DOHH2 (cell line): ENCODE measurements around the gene PRM3.

Experiments used
- H3F3A ChIP-seq: fragments of 200-600 bp; sonication (generic), shearing (Covaris generic); 2 replicates; pipeline ENCODE4 v1.6.0; 2016; ENCODE audit warnings: antibody characterized with exemption, mild to moderate bottlenecking; ENCODE audit not compliant: control insufficient read depth, insufficient read depth
- H3K27ac ChIP-seq: fragments of 200-600 bp; sonication (generic); 2 replicates; pipeline ENCODE4 v1.5.1; 2014; ENCODE audit warnings: low read depth, mild to moderate bottlenecking, low read length, moderate library complexity
- H3K27me3 ChIP-seq: fragments of 200-600 bp; sonication (generic); 2 replicates; pipeline ENCODE4 v1.6.1; 2014; ENCODE audit warnings: mild to moderate bottlenecking, low read length, mixed read lengths; ENCODE audit not compliant: control insufficient read depth
- H3K36me3 ChIP-seq: fragments of 200-600 bp; sonication (generic); 2 replicates; pipeline ENCODE4 v1.6.1; 2014; ENCODE audit warnings: mild to moderate bottlenecking, low read length, moderate library complexity, mixed read lengths; ENCODE audit not compliant: control insufficient read depth
- H3K4me1 ChIP-seq: fragments of 200-600 bp; sonication (generic); 2 replicates; pipeline ENCODE4 v1.6.1; 2014; ENCODE audit warnings: mild to moderate bottlenecking, low read length, mixed read lengths; ENCODE audit not compliant: control insufficient read depth
- H3K4me2 ChIP-seq: fragments of 200-600 bp; sonication (generic); 2 replicates; pipeline ENCODE4 v1.6.0; 2014; ENCODE audit warnings: mild to moderate bottlenecking, low read length, moderate library complexity
- H3K4me3 ChIP-seq: fragments of 200-600 bp; sonication (generic); 2 replicates; pipeline ENCODE4 v1.5.1; 2014; ENCODE audit warnings: mild to moderate bottlenecking, low read length, mixed read lengths
- H3K79me2 ChIP-seq: fragments of 200-600 bp; sonication (generic); 2 replicates; pipeline ENCODE4 v1.6.1; 2014; ENCODE audit warnings: mild to moderate bottlenecking, low read length, mixed read lengths; ENCODE audit not compliant: control insufficient read depth
- H3K9me2 ChIP-seq: fragments of 200-600 bp; sonication (generic); replicated peaks from 2 replicates; pipeline ENCODE4 v1.6.1; 2014; ENCODE audit warnings: mild to moderate bottlenecking, low read length, mixed read lengths; ENCODE audit not compliant: control insufficient read depth
- H3K9me3 ChIP-seq: fragments of 200-600 bp; sonication (generic); 2 replicates; pipeline ENCODE4 v1.6.1; 2014; ENCODE audit warnings: antibody characterized with exemption, low read length, mixed read lengths; ENCODE audit not compliant: control insufficient read depth, insufficient read depth
- H4K20me1 ChIP-seq: fragments of 200-600 bp; sonication (generic); 2 replicates; pipeline ENCODE4 v1.6.0; 2014; ENCODE audit warnings: low read depth, mild to moderate bottlenecking, antibody characterized with exemption, low read length, moderate library complexity; ENCODE audit not compliant: control insufficient read depth, insufficient read depth
- CTCF ChIP-seq: fragments of 200-600 bp; sonication (generic); IDR thresholded peaks from one replicate; pipeline ENCODE4 v1.5.1; 2014; ENCODE audit warnings: antibody characterized with exemption, mild to moderate bottlenecking, low read depth, low read length; ENCODE audit not compliant: poor library complexity, severe bottlenecking
- EZH2phosphoT487 ChIP-seq: fragments of 200-600 bp; sonication (generic); IDR thresholded peaks from 2 replicates; pipeline ENCODE4 v1.6.1; 2017; ENCODE audit warnings: borderline replicate concordance, mild to moderate bottlenecking, antibody characterized with exemption, low read length, moderate library complexity, mixed read lengths

PRM3 gene

GRCh38 chr16:11245222-11245737, 28.1 kb downstream of the PRM3 start:
- no peak overlapping the region for H3K27ac ChIP-seq
- no peaks in the 10 kb centered on the region for H3K36me3 ChIP-seq
- no peak overlapping the region for H3K4me3 ChIP-seq
- no peaks in the 10 kb centered on the region for H3K9me2 ChIP-seq
- no peaks in the 10 kb centered on the region for H3K79me2 ChIP-seq
- no peaks in the 10 kb centered on the region for H3F3A ChIP-seq
- H3K4me2 ChIP-seq, result no peak overlapping the region
- no peaks in the 10 kb centered on the region; the same call in none of the 2 replicates for H4K20me1 ChIP-seq
- peaks cover 14% of the 10 kb centered on the region for H3K4me1 ChIP-seq
- peaks cover 50% of the 10 kb centered on the region for H3K27me3 ChIP-seq
- no peak for TF ChIP-seq CTCF
- TF ChIP-seq EZH2phosphoT487, result no peak
- H3K9me3 ChIP-seq, result no peaks in the 10 kb centered on the region

GRCh38 chr16:11242658-11243057, 30.8 kb downstream of the PRM3 start:
- H3K4me2 ChIP-seq, result no peak overlapping the region
- peaks cover 4% of the 10 kb centered on the region for H3K4me1 ChIP-seq
- no peaks in the 10 kb centered on the region for H3F3A ChIP-seq
- H3K36me3 ChIP-seq, result no peaks in the 10 kb centered on the region
- H3K27ac ChIP-seq, result no peak overlapping the region
- H3K4me3 ChIP-seq, result no peak overlapping the region
- no peaks in the 10 kb centered on the region for H3K79me2 ChIP-seq
- no peaks in the 10 kb centered on the region; the same call in 1 of the 2 replicates for H4K20me1 ChIP-seq
- no peaks in the 10 kb centered on the region for H3K9me3 ChIP-seq
- H3K27me3 ChIP-seq, result peaks cover 41% of the 10 kb centered on the region
- no peaks in the 10 kb centered on the region for H3K9me2 ChIP-seq
- TF ChIP-seq EZH2phosphoT487 (no peak), CTCF (no peak)

- Histone ChIP-seq H3K9me2 (no peaks in the 10 kb centered on the region), H3K9me3 (no peaks in the 10 kb centered on the region), H3K4me1 (peaks cover 4% of the 10 kb centered on the region), H3K36me3 (no peaks in the 10 kb centered on the region), H3F3A (no peaks in the 10 kb centered on the region), H3K27ac (no peak overlapping the region), H3K4me3 (no peak overlapping the region), H3K4me2 (no peak overlapping the region), H3K27me3 (peaks cover 41% of the 10 kb centered on the region), H4K20me1 (no peaks in the 10 kb centered on the region; the same call in 1 of the 2 replicates), H3K79me2 (no peaks in the 10 kb centered on the region)
- TF ChIP-seq EZH2phosphoT487, result no peak
- TF ChIP-seq CTCF, result no peak
These were observed 31.8 kb downstream of the PRM3 start for GRCh38 chr16:11241480-11242204.
